Fibroblast of the aortic adventitia (primary cell): ENCODE data around the gene BLOC1S1. TPM values are rescaled to one million over a fixed set of nuclear protein-coding genes. Genes with fewer than 3 reads are reported as not detected.

ENCODE experiments used
- DNase-seq: peaks from one replicate; pipeline ENCODE4 v3.0.0-alpha.2; 2010; ENCODE audit warnings: low read depth
- H3K4me3 ChIP-seq: 2 replicates; pipeline ENCODE4 v1.5.1; 2011; ENCODE audit warnings: low read depth, mild to moderate bottlenecking, control low read depth, low read length, moderate library complexity
- total RNA-seq: library from RNA; depleted of rRNA; stranded (reverse); fragments of >200 nt; gene quantifications from 2 replicates; pipeline ENCODE4 v1.2.3, GENCODE V29; 2012; ENCODE audit warnings: low replicate concordance
- TF ChIP-seq, protein P1 (sequence below): IDR thresholded peaks from 2 replicates; pipeline ENCODE4 v1.5.1; 2011; ENCODE audit warnings: mild to moderate bottlenecking, low read length, control low read depth, inconsistent platforms; ENCODE audit not compliant: insufficient read depth

Gene BLOC1S1
- total RNA-seq, 1 donor = 70.2 TPM

DNA sequence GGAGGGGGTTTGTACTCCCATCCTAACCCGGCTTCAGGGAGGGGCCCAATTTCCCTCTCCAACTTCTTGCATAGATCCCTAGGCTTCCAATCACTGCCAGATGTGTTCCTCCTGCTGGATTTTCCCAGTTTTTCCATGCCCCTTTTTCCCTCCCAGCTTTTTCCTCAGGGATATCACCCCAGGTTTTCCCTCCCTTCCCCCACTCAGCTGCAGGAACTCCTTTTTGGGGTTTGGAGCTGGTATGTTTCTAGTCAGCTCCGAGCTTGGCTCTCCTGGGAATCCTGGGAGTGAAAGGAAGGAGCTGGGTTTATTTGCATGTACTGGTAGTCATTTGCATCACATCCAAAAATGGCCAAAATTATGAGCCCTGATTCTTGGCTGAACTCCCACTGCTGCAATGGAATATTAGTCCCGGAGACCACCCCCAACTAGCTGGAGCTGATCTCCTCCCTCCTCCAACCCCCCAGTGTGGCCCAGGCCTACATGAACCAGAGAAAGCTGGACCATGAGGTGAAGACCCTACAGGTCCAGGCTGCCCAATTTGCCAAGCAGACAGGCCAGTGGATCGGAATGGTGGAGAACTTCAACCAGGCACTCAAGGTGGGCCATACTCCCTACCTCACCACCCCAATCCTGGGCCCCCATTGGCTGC is 2.9 kb downstream of the BLOC1S1 start:
- no peak overlapping the region for H3K4me3 ChIP-seq
- TF ChIP-seq, protein P1, sequence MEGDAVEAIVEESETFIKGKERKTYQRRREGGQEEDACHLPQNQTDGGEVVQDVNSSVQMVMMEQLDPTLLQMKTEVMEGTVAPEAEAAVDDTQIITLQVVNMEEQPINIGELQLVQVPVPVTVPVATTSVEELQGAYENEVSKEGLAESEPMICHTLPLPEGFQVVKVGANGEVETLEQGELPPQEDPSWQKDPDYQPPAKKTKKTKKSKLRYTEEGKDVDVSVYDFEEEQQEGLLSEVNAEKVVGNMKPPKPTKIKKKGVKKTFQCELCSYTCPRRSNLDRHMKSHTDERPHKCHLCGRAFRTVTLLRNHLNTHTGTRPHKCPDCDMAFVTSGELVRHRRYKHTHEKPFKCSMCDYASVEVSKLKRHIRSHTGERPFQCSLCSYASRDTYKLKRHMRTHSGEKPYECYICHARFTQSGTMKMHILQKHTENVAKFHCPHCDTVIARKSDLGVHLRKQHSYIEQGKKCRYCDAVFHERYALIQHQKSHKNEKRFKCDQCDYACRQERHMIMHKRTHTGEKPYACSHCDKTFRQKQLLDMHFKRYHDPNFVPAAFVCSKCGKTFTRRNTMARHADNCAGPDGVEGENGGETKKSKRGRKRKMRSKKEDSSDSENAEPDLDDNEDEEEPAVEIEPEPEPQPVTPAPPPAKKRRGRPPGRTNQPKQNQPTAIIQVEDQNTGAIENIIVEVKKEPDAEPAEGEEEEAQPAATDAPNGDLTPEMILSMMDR = no peak
- DNase-seq = no peak

DNA sequence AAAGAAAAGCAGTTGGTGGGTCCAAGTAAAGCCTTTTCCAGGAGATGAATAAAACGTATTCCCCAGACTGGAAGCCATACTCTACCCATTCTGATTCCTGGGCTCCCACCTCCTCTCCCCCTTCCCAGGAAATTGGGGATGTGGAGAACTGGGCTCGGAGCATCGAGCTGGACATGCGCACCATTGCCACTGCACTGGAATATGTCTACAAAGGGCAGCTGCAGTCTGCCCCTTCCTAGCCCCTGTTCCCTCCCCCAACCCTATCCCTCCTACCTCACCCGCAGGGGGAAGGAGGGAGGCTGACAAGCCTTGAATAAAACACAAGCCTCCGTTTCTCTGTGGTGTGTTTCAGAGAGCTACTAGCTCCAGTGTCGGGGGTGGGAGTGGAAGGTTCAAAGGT is 3.5 kb downstream of the BLOC1S1 start:
- no peak overlapping the region for H3K4me3 ChIP-seq
- no peak for DNase-seq
- TF ChIP-seq, protein P1 = no peak

DNA sequence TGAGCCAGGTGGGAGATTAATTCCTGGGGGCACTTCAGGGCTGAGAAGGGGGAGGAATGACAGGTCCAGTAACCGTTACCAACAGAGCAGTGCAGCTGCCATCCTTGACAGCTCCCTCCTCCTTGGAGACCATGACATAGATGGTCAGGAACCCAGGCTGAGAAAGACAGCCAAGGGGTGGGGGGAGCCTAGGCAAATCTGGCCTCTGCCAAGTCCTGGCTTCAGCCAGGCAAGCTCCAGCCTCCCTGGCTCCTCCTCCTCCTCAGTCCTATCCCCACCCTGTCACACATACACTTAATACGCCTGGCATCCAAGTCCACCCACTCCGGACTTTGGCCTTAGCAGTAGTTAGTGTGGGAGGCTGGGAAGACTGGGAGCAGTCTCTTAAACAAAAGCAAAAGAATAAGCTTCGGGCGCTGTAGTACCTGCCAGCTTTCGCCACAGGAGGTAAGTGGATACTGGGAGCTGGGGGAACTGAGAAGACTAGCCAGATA is 4.3 kb downstream of the BLOC1S1 start, which contains the start of gene RDH5:
TSS of gene RDH5 (plus strand) at position 323 of the 494 bp plus-strand sequence. CDS start 792 bp downstream, outside the sequence.
- DNase-seq = peak; percentile 96
- TF ChIP-seq, protein P1 = no peak
- H3K4me3 ChIP-seq = peak within 1 kb of the TSS; percentile 50

DNA sequence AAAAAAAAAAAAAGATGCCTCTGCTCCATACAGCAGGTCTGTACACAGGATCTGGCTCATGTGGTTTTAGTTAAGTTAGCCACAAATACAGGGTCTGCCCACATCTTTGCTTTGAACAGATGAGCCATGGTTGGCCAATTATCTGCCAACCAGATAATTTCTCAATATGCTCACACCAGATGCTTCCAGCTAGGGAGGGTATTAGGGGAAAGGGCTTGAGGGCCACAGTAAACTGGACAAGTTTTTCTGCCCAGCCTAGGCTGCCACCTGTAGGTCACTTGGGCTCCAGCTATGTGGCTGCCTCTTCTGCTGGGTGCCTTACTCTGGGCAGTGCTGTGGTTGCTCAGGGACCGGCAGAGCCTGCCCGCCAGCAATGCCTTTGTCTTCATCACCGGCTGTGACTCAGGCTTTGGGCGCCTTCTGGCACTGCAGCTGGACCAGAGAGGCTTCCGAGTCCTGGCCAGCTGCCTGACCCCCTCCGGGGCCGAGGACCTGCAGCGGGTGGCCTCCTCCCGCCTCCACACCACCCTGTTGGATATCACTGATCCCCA is 5.1 kb downstream of the BLOC1S1 start:
- DNase-seq = peak; percentile 92
- H3K4me3 ChIP-seq = peak overlapping the region; percentile 31
- TF ChIP-seq, protein P1 = peak; percentile 71

DNA sequence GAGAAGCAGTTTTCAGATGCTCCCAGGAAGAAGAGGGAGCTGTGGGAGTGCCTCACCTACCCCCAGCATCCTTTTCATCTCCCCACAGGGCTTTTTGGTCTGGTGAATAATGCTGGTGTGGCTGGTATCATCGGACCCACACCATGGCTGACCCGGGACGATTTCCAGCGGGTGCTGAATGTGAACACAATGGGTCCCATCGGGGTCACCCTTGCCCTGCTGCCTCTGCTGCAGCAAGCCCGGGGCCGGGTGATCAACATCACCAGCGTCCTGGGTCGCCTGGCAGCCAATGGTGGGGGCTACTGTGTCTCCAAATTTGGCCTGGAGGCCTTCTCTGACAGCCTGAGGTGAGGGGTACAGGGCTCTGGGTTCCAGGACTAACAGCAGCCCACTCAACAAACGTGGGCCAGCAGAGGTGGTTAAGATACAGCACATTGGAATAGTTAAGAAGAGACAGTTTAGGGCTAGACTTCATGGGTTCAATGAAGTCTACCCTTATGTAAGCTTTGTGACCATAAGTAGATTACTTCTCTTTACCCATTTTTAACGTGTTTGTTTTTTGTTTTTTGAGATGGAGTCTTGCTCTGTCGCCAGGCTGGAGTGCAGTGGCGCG is 5.9 kb downstream of the BLOC1S1 start:
- no peak for DNase-seq
- peak overlapping the region; percentile 31 for H3K4me3 ChIP-seq
- TF ChIP-seq, protein P1 = no peak

DNA sequence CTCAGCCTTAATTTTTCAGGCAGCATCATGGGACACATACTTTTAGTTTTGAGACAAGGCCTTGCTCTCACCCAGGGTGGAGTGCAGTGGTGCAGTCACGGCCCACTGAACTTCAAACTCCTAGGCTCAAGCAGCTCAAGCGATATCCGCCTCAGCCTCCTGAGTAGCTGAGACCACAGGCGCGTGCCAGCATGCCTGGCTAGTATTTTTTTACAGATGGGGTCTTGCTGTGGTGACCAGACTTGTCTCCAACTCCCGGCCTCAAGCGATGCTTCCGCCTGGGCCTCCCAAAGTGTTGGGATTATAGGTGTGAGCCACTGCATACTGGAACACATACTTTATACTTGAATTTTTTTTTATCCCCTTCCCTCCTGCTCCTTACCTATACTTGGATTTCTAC is 7.1 kb downstream of the BLOC1S1 start:
- no peak for DNase-seq
- no peak overlapping the region for H3K4me3 ChIP-seq
- TF ChIP-seq, protein P1 = no peak
